ENCODE data around the gene FOXL1.

The FOXL1 gene

DNA sequence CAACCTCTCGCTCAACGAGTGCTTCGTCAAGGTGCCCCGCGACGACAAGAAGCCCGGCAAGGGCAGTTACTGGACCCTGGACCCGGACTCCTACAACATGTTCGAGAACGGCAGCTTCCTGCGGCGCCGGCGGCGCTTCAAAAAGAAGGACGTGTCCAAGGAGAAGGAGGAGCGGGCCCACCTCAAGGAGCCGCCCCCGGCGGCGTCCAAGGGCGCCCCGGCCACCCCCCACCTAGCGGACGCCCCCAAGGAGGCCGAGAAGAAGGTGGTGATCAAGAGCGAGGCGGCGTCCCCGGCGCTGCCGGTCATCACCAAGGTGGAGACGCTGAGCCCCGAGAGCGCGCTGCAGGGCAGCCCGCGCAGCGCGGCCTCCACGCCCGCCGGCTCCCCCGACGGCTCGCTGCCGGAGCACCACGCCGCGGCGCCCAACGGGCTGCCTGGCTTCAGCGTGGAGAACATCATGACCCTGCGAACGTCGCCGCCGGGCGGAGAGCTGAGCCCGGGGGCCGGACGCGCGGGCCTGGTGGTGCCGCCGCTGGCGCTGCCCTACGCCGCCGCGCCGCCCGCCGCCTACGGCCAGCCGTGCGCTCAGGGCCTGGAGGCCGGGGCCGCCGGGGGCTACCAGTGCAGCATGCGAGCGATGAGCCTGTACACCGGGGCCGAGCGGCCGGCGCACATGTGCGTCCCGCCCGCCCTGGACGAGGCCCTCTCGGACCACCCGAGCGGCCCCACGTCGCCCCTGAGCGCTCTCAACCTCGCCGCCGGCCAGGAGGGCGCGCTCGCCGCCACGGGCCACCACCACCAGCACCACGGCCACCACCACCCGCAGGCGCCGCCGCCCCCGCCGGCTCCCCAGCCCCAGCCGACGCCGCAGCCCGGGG is 10.4 kb upstream of the FOXL1 start:
- H3K9me3 ChIP-seq (ENCODE audit: control insufficient read depth, low read length) = no peaks in the 10 kb centered on the region
- H3K36me3 ChIP-seq (ENCODE audit: control insufficient read depth, insufficient read depth, low read length) = no peaks in the 10 kb centered on the region
- peaks cover 53% of the 10 kb centered on the region for H3K27me3 ChIP-seq (replicated peaks; ENCODE audit: control insufficient read depth, insufficient read depth, low read length, poor library complexity, severe bottlenecking)
- DNase-seq = no peak
- no peak overlapping the region for H3K27ac ChIP-seq (ENCODE audit: insufficient read depth, low read length, poor library complexity, severe bottlenecking)
- no peak overlapping the region for H3K4me3 ChIP-seq (ENCODE audit: insufficient read depth, low read depth, low read length, poor library complexity, severe bottlenecking)
- peaks cover 22% of the 10 kb centered on the region for H3K4me1 ChIP-seq (ENCODE audit: control insufficient read depth, insufficient read depth, low read length, poor library complexity, severe bottlenecking)

DNA sequence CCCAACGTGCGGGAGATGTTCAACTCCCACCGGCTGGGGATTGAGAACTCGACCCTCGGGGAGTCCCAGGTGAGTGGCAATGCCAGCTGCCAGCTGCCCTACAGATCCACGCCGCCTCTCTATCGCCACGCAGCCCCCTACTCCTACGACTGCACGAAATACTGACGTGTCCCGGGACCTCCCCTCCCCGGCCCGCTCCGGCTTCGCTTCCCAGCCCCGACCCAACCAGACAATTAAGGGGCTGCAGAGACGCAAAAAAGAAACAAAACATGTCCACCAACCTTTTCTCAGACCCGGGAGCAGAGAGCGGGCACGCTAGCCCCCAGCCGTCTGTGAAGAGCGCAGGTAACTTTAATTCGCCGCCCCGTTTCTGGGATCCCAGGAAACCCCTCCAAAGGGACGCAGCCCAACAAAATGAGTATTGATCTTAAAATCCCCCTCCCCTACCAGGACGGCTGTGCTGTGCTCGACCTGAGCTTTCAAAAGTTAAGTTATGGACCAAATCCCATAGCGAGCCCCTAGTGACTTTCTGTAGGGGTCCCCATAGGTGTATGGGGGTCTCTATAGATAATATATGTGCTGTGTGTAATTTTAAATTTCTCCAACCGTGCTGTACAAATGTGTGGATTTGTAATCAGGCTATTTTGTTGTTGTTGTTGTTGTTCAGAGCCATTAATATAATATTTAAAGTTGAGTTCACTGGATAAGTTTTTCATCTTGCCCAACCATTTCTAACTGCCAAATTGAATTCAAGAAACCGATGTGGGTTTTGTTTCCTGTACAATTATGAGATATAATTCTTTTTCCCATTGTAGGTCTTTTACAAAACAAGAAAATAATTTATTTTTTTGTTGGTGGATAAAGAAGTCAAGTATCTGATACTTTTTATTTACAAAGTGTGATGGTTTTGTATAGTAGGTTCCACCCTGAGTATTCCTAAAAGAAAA is 9.4 kb upstream of the FOXL1 start:
- peaks cover 20% of the 10 kb centered on the region for H3K4me1 ChIP-seq (ENCODE audit: control insufficient read depth, insufficient read depth, low read length, poor library complexity, severe bottlenecking)
- no peak overlapping the region for H3K27ac ChIP-seq (ENCODE audit: insufficient read depth, low read length, poor library complexity, severe bottlenecking)
- no peak for DNase-seq
- no peak overlapping the region for H3K4me3 ChIP-seq (ENCODE audit: insufficient read depth, low read depth, low read length, poor library complexity, severe bottlenecking)
- no peaks in the 10 kb centered on the region for H3K9me3 ChIP-seq (ENCODE audit: control insufficient read depth, low read length)
- peaks cover 53% of the 10 kb centered on the region for H3K27me3 ChIP-seq (replicated peaks; ENCODE audit: control insufficient read depth, insufficient read depth, low read length, poor library complexity, severe bottlenecking)
- no peaks in the 10 kb centered on the region for H3K36me3 ChIP-seq (ENCODE audit: control insufficient read depth, insufficient read depth, low read length)

DNA sequence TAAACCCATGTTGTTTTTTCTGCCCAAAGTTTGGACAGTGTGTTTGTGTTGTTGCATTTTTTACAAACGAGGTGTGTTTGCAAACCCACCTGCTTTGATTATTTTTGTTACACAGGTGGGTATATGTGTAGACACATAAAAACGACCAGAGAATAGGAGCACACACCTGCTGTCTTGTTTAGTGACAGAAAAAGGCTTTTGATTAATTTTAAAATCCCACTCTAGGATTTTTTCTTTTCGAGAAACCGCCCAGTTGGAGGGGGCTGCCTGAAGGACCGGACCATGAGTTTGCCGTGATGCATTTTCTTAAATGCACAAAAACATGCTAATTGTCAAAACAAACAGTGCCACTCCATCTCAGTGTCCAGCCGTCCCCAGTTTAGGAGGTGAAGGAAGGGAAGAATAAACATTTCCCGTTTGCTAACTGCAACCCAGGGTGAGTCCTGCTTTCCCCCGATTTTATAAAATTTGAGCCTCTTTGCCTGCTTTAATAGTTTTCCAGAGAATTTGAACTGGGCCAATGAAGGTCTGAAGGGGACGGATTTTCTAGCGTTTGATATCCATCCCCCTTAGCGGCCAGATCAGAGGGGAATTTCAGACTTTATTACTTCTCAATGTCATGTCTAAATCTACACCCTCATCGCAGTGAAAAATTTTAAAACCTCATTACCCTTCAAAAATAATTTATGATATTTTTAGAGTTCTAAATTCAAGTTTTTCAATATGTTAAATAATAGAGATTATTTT is 8.5 kb upstream of the FOXL1 start:
- Histone ChIP-seq H3K36me3 (ENCODE audit: control insufficient read depth, insufficient read depth, low read length) (no peaks in the 10 kb centered on the region), H3K4me1 (ENCODE audit: control insufficient read depth, insufficient read depth, low read length, poor library complexity, severe bottlenecking) (peaks cover 14% of the 10 kb centered on the region), H3K27ac (ENCODE audit: insufficient read depth, low read length, poor library complexity, severe bottlenecking) (no peak overlapping the region), H3K27me3 (replicated peaks; ENCODE audit: control insufficient read depth, insufficient read depth, low read length, poor library complexity, severe bottlenecking) (peaks cover 50% of the 10 kb centered on the region), H3K4me3 (ENCODE audit: insufficient read depth, low read depth, low read length, poor library complexity, severe bottlenecking) (no peak overlapping the region), H3K9me3 (ENCODE audit: control insufficient read depth, low read length) (no peaks in the 10 kb centered on the region)
- DNase-seq = no peak

GRCh38 chr16:86570558-86571529 is 7.5 kb upstream of the FOXL1 start:
- H3K27ac ChIP-seq (ENCODE audit: insufficient read depth, low read length, poor library complexity, severe bottlenecking) = no peak overlapping the region
- DNase-seq = no peak
- H3K27me3 ChIP-seq (replicated peaks; ENCODE audit: control insufficient read depth, insufficient read depth, low read length, poor library complexity, severe bottlenecking) = peaks cover 47% of the 10 kb centered on the region
- H3K9me3 ChIP-seq (ENCODE audit: control insufficient read depth, low read length) = no peaks in the 10 kb centered on the region
- H3K36me3 ChIP-seq (ENCODE audit: control insufficient read depth, insufficient read depth, low read length) = no peaks in the 10 kb centered on the region
- no peak overlapping the region for H3K4me3 ChIP-seq (ENCODE audit: insufficient read depth, low read depth, low read length, poor library complexity, severe bottlenecking)
- H3K4me1 ChIP-seq (ENCODE audit: control insufficient read depth, insufficient read depth, low read length, poor library complexity, severe bottlenecking) = peaks cover 13% of the 10 kb centered on the region

DNA sequence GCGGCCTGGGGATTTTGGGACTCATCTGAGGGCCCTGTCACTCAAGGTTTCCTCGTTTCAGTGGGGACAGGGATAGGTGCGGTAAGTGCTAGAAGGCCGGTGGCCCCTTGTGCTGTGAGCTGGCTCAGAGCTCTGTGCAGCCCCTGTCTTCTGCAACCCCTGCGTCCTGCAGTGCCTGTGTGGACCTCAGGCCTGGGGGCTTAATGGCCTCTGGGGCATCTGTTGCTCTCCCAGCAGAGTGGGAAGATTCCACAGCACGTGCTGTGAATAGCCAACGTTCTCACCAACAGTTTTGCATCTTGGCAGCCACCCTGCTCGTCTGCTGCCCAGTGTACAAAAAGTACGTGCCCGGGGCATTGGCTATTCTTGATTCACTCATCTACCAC is 6.8 kb upstream of the FOXL1 start:
- no peaks in the 10 kb centered on the region for H3K9me3 ChIP-seq (ENCODE audit: control insufficient read depth, low read length)
- peaks cover 45% of the 10 kb centered on the region for H3K27me3 ChIP-seq (replicated peaks; ENCODE audit: control insufficient read depth, insufficient read depth, low read length, poor library complexity, severe bottlenecking)
- DNase-seq = no peak
- H3K36me3 ChIP-seq (ENCODE audit: control insufficient read depth, insufficient read depth, low read length) = no peaks in the 10 kb centered on the region
- no peak overlapping the region for H3K27ac ChIP-seq (ENCODE audit: insufficient read depth, low read length, poor library complexity, severe bottlenecking)
- H3K4me3 ChIP-seq (ENCODE audit: insufficient read depth, low read depth, low read length, poor library complexity, severe bottlenecking) = no peak overlapping the region
- peaks cover 14% of the 10 kb centered on the region for H3K4me1 ChIP-seq (ENCODE audit: control insufficient read depth, insufficient read depth, low read length, poor library complexity, severe bottlenecking)

GRCh38 chr16:86572041-86572521 is 6.3 kb upstream of the FOXL1 start:
- no peak overlapping the region for H3K27ac ChIP-seq (ENCODE audit: insufficient read depth, low read length, poor library complexity, severe bottlenecking)
- H3K27me3 ChIP-seq (replicated peaks; ENCODE audit: control insufficient read depth, insufficient read depth, low read length, poor library complexity, severe bottlenecking) = peaks cover 48% of the 10 kb centered on the region
- H3K9me3 ChIP-seq (ENCODE audit: control insufficient read depth, low read length) = no peaks in the 10 kb centered on the region
- H3K4me1 ChIP-seq (ENCODE audit: control insufficient read depth, insufficient read depth, low read length, poor library complexity, severe bottlenecking) = peaks cover 14% of the 10 kb centered on the region
- DNase-seq = no peak
- no peak overlapping the region for H3K4me3 ChIP-seq (ENCODE audit: insufficient read depth, low read depth, low read length, poor library complexity, severe bottlenecking)
- H3K36me3 ChIP-seq (ENCODE audit: control insufficient read depth, insufficient read depth, low read length) = no peaks in the 10 kb centered on the region

DNA sequence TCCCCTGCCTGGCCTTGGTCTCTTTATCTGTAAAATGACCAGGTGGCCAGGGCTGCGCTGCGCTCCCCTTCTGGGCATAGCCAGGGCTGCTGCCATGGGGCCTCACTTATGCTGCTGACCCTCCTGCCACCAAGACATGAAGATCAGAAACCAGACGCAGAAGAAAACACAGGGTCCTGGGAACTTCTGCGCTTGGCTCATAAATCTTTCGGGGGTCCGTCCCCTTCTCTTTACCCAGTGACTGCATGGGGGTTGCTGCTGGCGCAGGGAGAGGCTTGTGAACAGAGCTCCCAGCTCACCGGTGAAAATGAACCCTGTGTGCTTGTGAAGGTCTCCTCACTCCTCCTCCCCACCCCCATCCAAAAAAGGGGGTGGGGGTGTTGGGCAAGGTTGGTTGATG is 5.7 kb upstream of the FOXL1 start:
- H3K27me3 ChIP-seq (replicated peaks; ENCODE audit: control insufficient read depth, insufficient read depth, low read length, poor library complexity, severe bottlenecking) = peaks cover 47% of the 10 kb centered on the region
- H3K27ac ChIP-seq (ENCODE audit: insufficient read depth, low read length, poor library complexity, severe bottlenecking) = no peak overlapping the region
- no peak overlapping the region for H3K4me3 ChIP-seq (ENCODE audit: insufficient read depth, low read depth, low read length, poor library complexity, severe bottlenecking)
- no peak for DNase-seq
- H3K9me3 ChIP-seq (ENCODE audit: control insufficient read depth, low read length) = no peaks in the 10 kb centered on the region
- H3K4me1 ChIP-seq (ENCODE audit: control insufficient read depth, insufficient read depth, low read length, poor library complexity, severe bottlenecking) = peaks cover 9% of the 10 kb centered on the region
- H3K36me3 ChIP-seq (ENCODE audit: control insufficient read depth, insufficient read depth, low read length) = no peaks in the 10 kb centered on the region

GRCh38 chr16:86573215-86573614 is 5.1 kb upstream of the FOXL1 start:
- no peak for DNase-seq
- peaks cover 8% of the 10 kb centered on the region for H3K4me1 ChIP-seq (ENCODE audit: control insufficient read depth, insufficient read depth, low read length, poor library complexity, severe bottlenecking)
- no peaks in the 10 kb centered on the region for H3K9me3 ChIP-seq (ENCODE audit: control insufficient read depth, low read length)
- H3K27ac ChIP-seq (ENCODE audit: insufficient read depth, low read length, poor library complexity, severe bottlenecking) = no peak overlapping the region
- no peaks in the 10 kb centered on the region for H3K36me3 ChIP-seq (ENCODE audit: control insufficient read depth, insufficient read depth, low read length)
- no peak overlapping the region for H3K4me3 ChIP-seq (ENCODE audit: insufficient read depth, low read depth, low read length, poor library complexity, severe bottlenecking)
- peaks cover 47% of the 10 kb centered on the region for H3K27me3 ChIP-seq (replicated peaks; ENCODE audit: control insufficient read depth, insufficient read depth, low read length, poor library complexity, severe bottlenecking)

Data from effector memory CD4-positive, alpha-beta T cell (primary cell).